AG04449 (cell line): ENCODE results near the gene ACACB.

Experiments used
- CTCF ChIA-PET: fragments of 350-600 bp; formaldehyde crosslinking; extraction: SDS; loops from one replicate; lab custom pipeline; 2021; ENCODE audit warnings: antibody characterized with exemption; lab: Yijun Ruan, JAX
- POLR2A ChIA-PET: fragments of 400-600, 350-600 bp; formaldehyde crosslinking; extraction: SDS; loops from one replicate; lab custom pipeline; 2020; ENCODE audit warnings: antibody characterized with exemption, inconsistent platforms; lab: Yijun Ruan, JAX
- DNase-seq: peaks from one replicate; pipeline ENCODE4 v3.0.0-alpha.2; 2010; ENCODE audit warnings: low read depth, low spot score
- H3K4me3 ChIP-seq: 2 replicates; pipeline ENCODE4 v1.5.1; 2011; ENCODE audit warnings: low read depth, mild to moderate bottlenecking, control low read depth, low read length
- TF ChIP-seq, protein P1 (sequence below): IDR thresholded peaks from one replicate; pipeline ENCODE4 v1.5.1; 2011; ENCODE audit warnings: mild to moderate bottlenecking, moderate library complexity, low read length, control low read depth, inconsistent platforms; ENCODE audit not compliant: insufficient read depth; ENCODE audit errors: missing control alignments

The ACACB gene

DNA sequence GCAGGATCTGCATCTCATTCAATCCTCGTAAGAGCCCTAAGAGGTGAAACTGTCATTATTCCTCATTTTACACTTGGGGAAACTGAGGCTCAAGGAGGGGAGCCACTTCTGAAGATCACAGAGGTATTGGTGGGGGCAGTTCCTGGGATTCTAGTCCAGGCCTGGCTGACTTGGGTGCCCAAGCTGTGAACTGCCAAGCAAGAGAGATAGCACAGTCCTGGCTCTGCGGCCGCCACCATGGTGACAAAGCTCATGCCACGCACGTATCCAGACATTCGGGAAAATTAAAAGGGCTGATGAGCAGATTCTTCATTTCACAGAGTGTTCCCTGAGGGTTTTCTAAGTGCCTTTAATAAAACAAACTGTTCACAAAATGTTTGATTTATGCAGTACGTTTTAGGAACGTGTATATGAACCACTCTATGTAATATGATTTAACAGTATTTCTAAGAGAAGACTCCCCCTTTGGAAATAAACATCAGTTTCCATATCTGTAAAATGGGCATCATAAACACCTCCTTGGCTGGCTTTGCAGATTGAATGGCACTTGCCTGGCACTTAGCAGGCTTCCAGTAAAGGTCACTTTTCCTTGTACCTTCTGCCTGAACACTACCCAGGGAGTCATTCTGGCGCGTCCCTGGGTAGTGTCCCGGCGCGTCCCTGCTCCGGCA is 84.6 kb downstream of the ACACB start:
- TF ChIP-seq, protein P1, sequence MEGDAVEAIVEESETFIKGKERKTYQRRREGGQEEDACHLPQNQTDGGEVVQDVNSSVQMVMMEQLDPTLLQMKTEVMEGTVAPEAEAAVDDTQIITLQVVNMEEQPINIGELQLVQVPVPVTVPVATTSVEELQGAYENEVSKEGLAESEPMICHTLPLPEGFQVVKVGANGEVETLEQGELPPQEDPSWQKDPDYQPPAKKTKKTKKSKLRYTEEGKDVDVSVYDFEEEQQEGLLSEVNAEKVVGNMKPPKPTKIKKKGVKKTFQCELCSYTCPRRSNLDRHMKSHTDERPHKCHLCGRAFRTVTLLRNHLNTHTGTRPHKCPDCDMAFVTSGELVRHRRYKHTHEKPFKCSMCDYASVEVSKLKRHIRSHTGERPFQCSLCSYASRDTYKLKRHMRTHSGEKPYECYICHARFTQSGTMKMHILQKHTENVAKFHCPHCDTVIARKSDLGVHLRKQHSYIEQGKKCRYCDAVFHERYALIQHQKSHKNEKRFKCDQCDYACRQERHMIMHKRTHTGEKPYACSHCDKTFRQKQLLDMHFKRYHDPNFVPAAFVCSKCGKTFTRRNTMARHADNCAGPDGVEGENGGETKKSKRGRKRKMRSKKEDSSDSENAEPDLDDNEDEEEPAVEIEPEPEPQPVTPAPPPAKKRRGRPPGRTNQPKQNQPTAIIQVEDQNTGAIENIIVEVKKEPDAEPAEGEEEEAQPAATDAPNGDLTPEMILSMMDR = no peak

DNA sequence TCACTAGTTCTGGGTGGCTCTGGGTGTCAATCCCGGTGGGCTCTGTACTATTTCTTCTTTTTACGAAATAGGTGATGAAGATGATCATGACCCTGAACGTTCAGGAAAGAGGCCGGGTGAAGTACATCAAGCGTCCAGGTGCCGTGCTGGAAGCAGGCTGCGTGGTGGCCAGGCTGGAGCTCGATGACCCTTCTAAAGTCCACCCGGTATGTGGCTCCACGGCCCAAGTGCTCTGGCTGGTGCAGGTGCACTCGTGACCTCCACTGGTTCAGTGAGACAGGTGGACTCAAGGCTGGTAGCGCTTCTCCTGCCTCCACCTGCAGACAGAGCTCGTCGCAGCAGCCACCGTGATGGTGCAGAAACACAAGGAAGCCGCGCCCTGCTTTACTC is 85.1 kb downstream of the ACACB start:
- CTCF ChIA-PET = no interaction called here
- TF ChIP-seq, protein P1 = no peak

More for the DNA sequence above, 84.6 kb downstream of the ACACB start:
- ChIA-PET CTCF (no interaction called here), POLR2A (no interaction called here)
- H3K4me3 ChIP-seq = no peak overlapping the region
- DNase-seq = no peak

DNA sequence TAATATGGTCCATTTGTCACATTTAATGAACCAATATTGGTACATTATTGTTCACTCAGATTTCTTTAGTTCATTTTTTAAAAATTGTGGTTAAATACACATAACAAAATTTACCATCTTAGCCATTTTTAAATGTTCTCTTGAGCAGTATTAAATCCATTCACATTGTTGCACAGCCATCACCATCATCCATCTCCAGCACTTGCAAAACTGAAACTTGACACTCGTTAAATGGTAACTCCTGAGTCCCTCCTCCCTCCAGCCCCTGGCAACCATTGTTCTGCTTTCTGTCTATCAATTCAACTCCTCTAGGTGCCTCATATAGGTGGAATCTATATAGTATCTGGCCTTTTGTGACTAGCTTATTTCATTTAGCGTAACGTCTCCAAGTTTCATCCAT is 86.4 kb downstream of the ACACB start:
- no peak for DNase-seq
- POLR2A ChIA-PET = no interaction called here
- CTCF ChIA-PET = no interaction called here
- H3K4me3 ChIP-seq = no peak overlapping the region
- TF ChIP-seq, protein P1 = no peak

More for the DNA sequence above, 85.1 kb downstream of the ACACB start:
- no peak overlapping the region for H3K4me3 ChIP-seq
- no peak for DNase-seq
- POLR2A ChIA-PET = no interaction called here

DNA sequence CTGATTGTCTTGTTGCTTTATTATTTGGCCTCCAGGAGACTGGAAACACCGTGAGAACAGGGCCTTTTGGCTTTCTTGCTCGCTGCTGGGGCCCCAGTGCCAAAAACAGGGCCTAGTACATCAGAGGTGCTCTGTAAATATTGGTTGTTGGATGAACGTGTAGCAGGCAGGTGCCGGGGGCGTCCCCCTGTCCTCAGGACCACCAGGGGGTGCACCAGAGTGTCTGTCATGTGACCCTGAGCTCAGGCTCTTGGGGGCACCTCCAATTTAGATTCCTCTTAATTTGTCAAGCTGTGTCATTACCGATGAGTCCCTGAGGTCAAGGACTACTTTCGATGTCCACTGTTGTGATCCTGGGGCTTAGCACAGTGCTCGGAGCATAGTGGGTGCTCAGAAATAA is 87.1 kb downstream of the ACACB start:
- TF ChIP-seq, protein P1 = no peak
- POLR2A ChIA-PET = no interaction called here
- H3K4me3 ChIP-seq = no peak overlapping the region
- DNase-seq = no peak
- CTCF ChIA-PET = no interaction called here

DNA sequence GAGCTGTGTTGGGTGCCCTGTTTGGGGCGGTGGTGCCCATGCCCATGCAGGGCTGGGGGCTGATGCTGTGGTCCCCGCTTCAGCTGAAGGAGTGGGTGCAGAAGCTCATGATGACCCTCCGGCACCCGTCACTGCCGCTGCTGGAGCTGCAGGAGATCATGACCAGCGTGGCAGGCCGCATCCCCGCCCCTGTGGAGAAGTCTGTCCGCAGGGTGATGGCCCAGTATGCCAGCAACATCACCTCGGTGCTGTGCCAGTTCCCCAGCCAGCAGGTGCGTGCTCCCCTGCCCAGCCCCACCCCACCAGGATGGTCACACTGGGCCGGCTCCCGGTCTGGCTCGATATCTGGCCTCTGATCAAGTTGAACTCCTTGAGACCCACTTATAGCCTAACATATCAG is 92.7 kb downstream of the ACACB start:
- ChIA-PET CTCF (interaction anchor here (1.0 kb wide), 1 partner anchor 9 kb away, joined by 3 read pairs; no protein-coding TSS in a partner anchor), POLR2A (no interaction called here)
- TF ChIP-seq, protein P1 = no peak
- DNase-seq = no peak
- H3K4me3 ChIP-seq = no peak overlapping the region

DNA sequence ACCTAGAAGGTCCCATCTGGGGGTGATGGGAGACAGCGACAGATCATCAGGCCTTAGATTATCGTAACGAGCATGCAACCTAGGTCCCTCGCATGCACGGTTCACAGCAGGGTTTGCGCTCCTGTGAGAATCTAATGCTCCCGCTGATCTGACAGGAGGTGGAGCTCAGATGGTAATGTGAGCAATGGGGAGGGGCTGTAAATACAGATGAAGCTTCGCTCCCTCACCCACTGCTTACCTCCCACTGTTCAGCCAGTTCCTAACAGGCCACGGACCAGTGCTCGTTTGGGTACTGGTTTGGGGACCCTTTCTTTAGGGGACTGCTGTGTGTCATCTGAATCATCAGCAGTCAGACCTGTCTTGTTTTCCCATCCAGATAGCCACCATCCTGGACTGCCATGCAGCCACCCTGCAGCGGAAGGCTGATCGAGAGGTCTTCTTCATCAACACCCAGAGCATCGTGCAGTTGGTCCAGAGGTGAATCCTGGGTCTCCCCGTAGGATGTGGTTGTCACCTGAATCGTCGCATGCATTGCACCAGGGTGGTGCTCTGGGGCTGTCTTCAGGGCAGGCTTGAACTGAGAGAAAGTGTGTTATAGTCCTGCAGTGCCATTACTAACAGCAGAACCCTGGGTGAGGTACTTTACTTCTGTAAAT is 96.2 kb downstream of the ACACB start:
- TF ChIP-seq, protein P1 = no peak
- no peak overlapping the region for H3K4me3 ChIP-seq
- ChIA-PET CTCF (interaction anchor here (1.1 kb wide), 1 partner anchor 51 kb away, joined by 3 read pairs; no protein-coding TSS in a partner anchor), POLR2A (interaction anchor here (0.6 kb wide), 1 partner anchor 25 kb away, joined by 3 read pairs; no protein-coding TSS in a partner anchor)
- no peak for DNase-seq
